HT-29 (cell line): ENCODE data around the gene DCAF11. TPM values are rescaled to one million over a fixed set of nuclear protein-coding genes. Genes with fewer than 3 reads are reported as not detected.

ENCODE experiments used
- DNase-seq: peaks from one replicate; pipeline ENCODE4 v3.0.0-alpha.2; 2015; ENCODE audit warnings: low spot score
- small RNA-seq: library from RNA; depleted of rRNA; stranded (forward); fragments of <200 nt; gene quantifications from one replicate; pipeline ENCODE3, GENCODE V24; 2014
- total RNA-seq: library from RNA; depleted of rRNA; stranded (reverse); fragments of >200 nt; shearing (Covaris generic); gene quantifications from 2 replicates; pipeline ENCODE4 v1.2.3, GENCODE V29; 2014; rRNA removed

DCAF11 gene
- total RNA-seq, 1 experiment from 2014 or later: 75.8 TPM

DNA sequence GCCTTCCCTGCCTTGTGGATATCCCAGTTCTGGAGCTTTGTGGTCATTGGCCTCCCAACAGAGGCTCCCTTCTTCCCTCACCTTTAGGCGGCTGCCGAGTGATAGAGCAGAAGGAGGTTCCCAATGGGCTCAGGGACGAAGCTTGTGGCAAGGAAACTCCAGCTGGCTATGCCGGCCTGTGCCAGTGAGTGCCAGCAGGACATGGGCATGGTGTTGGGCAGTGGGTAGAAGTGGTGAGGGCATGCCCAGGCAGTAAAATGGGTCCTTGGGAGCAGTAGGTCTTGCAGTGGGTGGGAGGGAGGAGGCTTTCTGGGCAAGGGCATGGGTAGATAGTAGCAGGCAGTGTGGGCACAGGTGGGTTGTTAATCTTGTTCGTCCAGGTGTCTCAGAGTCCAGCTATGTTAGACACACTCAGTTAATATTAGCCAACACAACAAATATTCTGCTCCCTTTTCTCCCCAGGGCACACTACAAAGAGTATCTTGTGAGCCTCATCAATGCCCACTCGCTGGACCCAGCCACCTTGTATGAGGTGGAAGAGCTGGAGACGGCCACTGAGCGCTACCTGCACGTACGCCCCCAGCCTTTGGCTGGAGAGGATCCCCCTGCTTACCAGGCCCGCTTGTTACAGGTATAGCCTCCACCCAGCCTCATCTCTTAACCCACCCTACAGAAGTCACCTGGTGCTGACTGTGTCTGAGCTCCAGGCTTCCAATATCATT, 45.4 kb downstream of the DCAF11 start:
- no peak for DNase-seq

DNA sequence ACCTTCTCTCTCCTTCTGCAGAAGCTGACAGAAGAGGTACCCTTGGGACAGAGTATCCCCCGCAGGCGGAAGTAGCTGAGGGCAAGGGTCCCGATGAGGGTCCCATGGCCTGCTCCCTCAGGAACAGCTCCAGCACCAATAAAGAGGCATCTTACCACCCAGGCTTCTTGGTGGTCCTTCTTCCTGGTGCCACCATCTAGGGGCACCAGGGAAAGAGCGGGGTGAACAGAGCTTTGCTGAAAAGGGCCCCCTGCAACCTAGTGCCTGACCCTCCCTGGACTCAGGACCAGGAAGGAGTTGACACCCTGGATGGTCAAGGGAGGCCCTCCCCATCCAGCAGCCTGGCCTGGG, 45.9 kb downstream of the DCAF11 start:
- DNase-seq: no peak

DNA sequence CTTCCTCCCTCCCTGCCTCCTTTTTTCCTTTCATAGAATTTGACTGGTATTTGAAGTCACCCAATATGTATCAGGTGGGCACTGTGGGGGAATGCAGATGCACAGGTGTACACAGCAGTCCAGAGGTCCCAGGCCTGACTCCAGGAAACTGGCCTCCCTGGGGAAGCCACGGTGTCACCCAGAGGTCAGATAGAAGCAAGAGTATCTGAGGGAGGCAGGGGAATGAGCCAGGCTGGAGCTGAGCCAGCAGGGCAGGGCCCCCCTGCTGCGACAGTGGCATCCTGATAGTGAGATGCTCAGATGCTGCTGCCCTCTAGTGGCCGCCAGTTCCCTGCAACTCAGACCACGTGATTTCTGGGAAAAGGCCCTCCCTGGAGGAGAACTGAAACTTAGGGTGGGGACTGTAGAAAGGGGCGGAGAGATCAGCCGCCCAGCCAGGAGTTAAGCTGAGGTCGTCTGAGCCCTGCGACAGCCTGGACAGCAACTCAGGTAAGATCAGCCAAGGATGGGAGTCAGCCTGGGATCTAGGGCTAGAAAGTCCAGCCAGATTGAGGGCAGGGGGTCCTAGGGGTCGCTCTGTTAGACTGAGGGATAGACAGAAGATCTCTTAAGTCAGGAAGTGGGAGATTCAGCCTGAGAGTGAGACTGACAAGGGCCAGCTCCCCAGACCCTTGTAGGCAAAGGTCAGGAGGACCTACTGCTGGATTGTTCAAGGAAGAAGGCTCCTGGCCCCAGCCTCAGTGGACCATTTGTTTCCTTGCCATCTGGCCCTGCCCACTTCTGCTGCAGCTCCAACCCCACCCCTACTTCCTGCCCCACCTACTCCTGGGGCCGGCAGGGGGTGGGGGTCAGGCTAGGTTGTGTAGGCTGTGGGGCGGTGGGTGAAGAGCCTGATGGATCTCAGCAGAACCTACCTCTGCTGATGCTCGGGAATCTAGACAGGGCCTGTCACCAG, 46.5 kb downstream of the DCAF11 start, which contains the start of gene IRF9:
IRF9 (plus strand) TSS at position 416 of the 955 bp plus-strand sequence. CDS start 880 bp downstream, outside the sequence.
- peak; percentile 93 for DNase-seq

DNA sequence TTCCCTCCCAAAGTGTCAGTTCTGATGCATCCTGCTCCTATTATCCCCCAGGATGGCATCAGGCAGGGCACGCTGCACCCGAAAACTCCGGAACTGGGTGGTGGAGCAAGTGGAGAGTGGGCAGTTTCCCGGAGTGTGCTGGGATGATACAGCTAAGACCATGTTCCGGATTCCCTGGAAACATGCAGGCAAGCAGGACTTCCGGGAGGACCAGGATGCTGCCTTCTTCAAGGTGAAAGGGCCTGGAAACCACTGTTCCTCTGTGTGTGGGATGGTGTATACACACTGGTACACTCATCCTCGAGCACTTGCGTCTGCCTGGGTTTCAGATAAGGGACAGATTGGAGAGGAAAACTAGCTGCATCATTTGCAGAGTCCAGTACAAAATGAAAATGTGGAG, 47.5 kb downstream of the DCAF11 start:
- DNase-seq: no peak

DNA sequence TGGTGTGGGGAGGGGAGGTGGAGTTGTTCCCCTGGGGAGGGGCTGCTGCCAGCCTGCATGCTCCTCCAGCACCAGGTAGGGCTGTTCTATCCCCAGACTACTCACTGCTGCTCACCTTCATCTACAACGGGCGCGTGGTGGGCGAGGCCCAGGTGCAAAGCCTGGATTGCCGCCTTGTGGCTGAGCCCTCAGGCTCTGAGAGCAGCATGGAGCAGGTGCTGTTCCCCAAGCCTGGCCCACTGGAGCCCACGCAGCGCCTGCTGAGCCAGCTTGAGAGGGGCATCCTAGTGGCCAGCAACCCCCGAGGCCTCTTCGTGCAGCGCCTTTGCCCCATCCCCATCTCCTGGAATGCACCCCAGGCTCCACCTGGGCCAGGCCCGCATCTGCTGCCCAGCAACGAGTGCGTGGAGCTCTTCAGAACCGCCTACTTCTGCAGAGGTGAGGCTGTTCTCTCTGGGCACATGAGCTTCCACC, 50.0 kb downstream of the DCAF11 start:
- no peak for DNase-seq

DNA sequence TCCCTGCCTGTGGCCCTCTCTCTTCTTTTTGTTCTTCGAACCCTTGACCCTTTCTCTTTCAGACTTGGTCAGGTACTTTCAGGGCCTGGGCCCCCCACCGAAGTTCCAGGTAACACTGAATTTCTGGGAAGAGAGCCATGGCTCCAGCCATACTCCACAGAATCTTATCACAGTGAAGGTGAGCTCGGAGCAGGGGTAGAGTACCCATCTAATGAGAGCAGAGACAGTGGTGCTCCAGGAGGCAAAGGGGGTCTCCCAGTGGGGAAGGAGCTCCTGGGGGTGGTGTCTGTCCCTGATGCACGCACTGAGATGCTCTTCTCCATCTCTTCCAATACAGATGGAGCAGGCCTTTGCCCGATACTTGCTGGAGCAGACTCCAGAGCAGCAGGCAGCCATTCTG, 51.2 kb downstream of the DCAF11 start:
- no peak for DNase-seq

DNA sequence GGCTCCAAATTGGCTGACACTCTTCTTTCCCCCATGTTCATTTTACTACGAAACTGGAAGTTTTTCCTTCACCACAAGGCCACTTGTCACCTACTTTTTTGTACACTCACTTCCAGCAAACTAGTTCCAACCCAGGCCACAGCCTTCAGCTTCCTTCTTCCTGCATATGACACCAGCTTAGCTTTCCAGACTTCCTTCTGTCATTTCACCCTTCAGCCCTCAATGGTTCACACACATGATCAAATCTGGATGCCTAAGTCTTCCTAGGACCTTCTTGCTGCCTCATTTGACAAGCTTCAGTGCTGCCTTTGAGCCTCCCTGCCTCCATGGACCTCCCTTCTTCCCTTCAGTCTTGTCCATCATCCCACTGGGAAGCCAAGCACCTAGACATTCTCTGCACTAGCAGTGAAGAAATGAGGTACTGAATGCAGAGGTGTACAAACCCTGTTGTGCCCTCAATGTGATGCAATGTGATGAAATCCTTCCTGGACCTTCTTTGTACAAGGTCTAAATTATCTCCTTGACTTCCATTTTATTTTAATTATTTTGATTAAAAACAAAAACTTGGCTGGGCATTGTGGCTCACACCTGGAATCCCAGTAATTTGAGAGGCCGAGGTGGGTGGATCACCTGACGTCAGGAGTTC, 53.0 kb downstream of the DCAF11 start:
- DNase-seq: no peak

DNA sequence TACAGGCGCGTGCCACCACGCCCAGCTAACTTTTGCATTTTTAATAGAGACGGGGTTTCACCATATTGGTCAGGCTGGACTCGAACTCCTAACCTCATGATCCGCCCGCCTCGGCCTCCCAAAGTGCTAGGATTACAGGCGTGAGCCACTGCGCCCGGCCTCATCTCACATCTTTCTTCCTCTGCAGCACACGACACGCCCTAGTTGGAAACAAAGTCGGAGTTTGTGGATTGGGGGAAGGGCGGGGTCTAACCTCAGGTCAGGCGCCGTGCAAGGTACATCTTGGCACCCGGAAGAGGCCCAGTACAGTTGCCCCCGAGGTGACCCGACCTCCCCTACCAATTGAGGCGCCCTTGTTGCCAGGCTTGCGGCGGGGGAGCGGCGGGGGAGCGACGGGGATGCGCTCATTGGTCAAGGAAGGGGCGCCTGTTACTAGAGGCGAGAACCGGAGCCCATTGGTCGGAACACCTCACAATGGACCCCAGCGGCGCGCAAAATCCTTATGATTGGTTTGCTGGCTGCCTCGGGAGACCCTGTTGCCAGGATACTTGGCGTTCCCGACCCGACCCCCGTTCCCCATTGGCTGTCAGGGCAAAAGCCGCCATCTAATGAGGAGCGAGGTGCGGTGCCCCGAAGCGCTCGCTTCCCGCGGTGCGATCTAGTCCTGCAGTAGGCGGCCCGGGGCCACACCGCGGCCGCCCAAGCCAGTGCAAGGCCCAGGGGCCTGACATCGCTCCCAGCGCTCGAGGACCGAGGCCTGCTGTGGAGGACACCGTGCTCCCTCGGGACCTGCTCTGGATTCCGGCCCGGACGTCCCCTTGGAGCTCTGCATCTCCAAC, 57.1 kb downstream of the DCAF11 start, which contains the start of gene REC8:
REC8 (plus strand) TSS at position 659 of the 839 bp plus-strand sequence. CDS start 473 bp downstream, outside the sequence.
- no peak for DNase-seq

DNA sequence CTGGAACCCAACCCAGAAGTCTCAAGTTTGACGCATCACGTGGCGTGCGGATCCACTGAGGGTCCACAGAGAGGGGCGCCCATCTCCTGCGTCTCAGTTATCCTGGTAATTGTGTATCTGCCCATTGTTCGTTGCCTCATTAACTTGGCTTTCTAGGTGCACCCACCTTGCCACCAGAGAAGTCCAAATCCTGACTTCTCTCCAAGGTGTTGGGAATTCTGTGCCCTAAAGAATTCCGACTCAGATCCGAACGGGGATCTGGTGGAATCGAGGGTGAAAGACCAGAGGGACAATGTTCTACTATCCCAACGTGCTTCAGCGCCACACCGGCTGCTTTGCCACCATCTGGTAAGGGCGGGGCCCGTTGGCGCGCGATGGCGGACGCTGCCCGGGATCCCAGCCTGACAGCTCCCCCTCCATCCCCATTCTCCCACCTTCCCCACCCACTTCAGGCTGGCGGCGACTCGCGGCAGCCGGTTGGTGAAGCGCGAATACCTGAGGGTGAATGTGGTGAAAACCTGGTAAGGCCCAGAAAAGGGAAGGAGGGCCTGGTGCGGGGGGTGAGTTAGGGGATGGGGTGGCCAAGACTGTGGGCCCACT, 57.8 kb downstream of the DCAF11 start:
- no peak for DNase-seq

DNA sequence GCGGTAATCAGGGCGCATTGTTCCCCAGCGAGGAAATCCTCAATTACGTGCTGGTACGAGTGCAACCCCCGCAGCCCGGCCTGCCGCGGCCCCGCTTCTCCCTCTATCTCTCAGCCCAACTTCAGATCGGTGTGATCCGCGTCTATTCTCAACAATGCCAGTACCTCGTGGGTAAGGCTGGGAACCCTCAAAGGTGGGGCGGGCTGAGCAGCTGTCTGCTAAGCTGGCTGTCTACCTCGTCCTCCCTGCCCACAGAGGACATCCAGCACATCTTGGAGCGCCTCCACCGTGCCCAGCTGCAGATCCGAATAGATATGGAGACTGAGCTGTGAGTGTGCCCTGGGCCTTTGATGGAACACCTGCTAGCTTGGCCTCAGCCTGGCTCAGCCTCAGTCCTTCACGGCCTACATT, 58.3 kb downstream of the DCAF11 start:
- no peak for DNase-seq

Small RNA genes lying within 50 kb of the gene (small RNA-seq; reads per million reads assigned to genes)
- gene IRF9 (not detected), gene RNA5SP383 (26.2 reads per million, percentile 93 among the genes with 10 or more reads in this experiment)

Other genes starting within 250 kb of the DCAF11 start
- 40.0 and 47.4 TPM in 2 replicates for gene DHRS4, start 161.0 kb upstream of the DCAF11 start, total RNA-seq
- 29.2 and 35.7 TPM in 2 replicates for gene DHRS4L2, start 125.8 kb upstream of the DCAF11 start, total RNA-seq
- 1.1 TPM in 2 replicates for gene CARMIL3, start 62.8 kb upstream of the DCAF11 start, total RNA-seq
- not detected in 2 replicates for gene CPNE6, start 43.2 kb upstream of the DCAF11 start, total RNA-seq
- gene PCK2, start 20.5 kb upstream of the DCAF11 start, total RNA-seq: 30.5 and 36.1 TPM in 2 replicates
- gene NRL, start 172 bp downstream of the DCAF11 start, total RNA-seq: 4.5 and 6.5 TPM in 2 replicates
- 0.13 and 0.74 TPM in 2 replicates for gene FITM1, start 15.9 kb downstream of the DCAF11 start, total RNA-seq
- 164 and 172 TPM in 2 replicates for gene PSME1, start 21.4 kb downstream of the DCAF11 start, total RNA-seq
- 52.4 and 63.9 TPM in 2 replicates for gene EMC9, start 26.8 kb downstream of the DCAF11 start, total RNA-seq
- gene PSME2, start 31.8 kb downstream of the DCAF11 start, total RNA-seq: 175 and 210 TPM in 2 replicates
- 62.3 and 67.8 TPM in 2 replicates for gene RNF31, start 32.7 kb downstream of the DCAF11 start, total RNA-seq
- 49.6 and 69.8 TPM in 2 replicates for gene IRF9, start 46.5 kb downstream of the DCAF11 start, total RNA-seq
- gene REC8, start 57.3 kb downstream of the DCAF11 start, total RNA-seq: 3.4 and 14.0 TPM in 2 replicates
- 110 and 182 TPM in 2 replicates for gene IPO4, start 74.0 kb downstream of the DCAF11 start, total RNA-seq
- 41.4 and 44.4 TPM in 2 replicates for gene TM9SF1, start 80.7 kb downstream of the DCAF11 start, total RNA-seq
- not detected in 2 replicates for gene TSSK4, start 90.9 kb downstream of the DCAF11 start, total RNA-seq
- gene CHMP4A, start 98.7 kb downstream of the DCAF11 start, total RNA-seq: 18.8 and 26.4 TPM in 2 replicates
- gene MDP1, start 101.3 kb downstream of the DCAF11 start, total RNA-seq: 9.8 and 16.3 TPM in 2 replicates
- gene NEDD8, start 117.6 kb downstream of the DCAF11 start, total RNA-seq: 104 and 143 TPM in 2 replicates
- 37.3 and 40.6 TPM in 2 replicates for gene GMPR2, start 118.2 kb downstream of the DCAF11 start, total RNA-seq
- gene TINF2, start 127.8 kb downstream of the DCAF11 start, total RNA-seq: 29.1 and 35.9 TPM in 2 replicates
- gene TGM1, start 148.4 kb downstream of the DCAF11 start, total RNA-seq: 2.2 and 2.8 TPM in 2 replicates
- gene RABGGTA, start 156.8 kb downstream of the DCAF11 start, total RNA-seq: 32.1 and 34.4 TPM in 2 replicates
- gene DHRS1, start 185.0 kb downstream of the DCAF11 start, total RNA-seq: 19.7 and 20.1 TPM in 2 replicates
- gene NOP9, start 185.1 kb downstream of the DCAF11 start, total RNA-seq: 26.8 and 27.7 TPM in 2 replicates
- 0.31 and 2.3 TPM in 2 replicates for gene CIDEB, start 193.2 kb downstream of the DCAF11 start, total RNA-seq
- gene LTB4R2, start 195.4 kb downstream of the DCAF11 start, total RNA-seq: 13.3 and 16.5 TPM in 2 replicates
- gene LTB4R, start 196.7 kb downstream of the DCAF11 start, total RNA-seq: 9.8 and 10.6 TPM in 2 replicates
- gene ADCY4, start 220.3 kb downstream of the DCAF11 start, total RNA-seq: 1.6 and 2.9 TPM in 2 replicates
- gene RIPK3, start 225.2 kb downstream of the DCAF11 start, total RNA-seq: 20.7 and 24.9 TPM in 2 replicates